ENCODE results near the gene LAMP5.

LAMP5 gene

GRCh38 chr20:9517297-9518162, 3.1 kb downstream of the LAMP5 start:
- Histone ChIP-seq H3K9me3 (replicated peaks in 1 of 2; ENCODE audit: control insufficient read depth in 2 of 2, insufficient read depth in 1 of 2, low read depth in 1 of 2, low read length in 2 of 2) (no peaks in the 10 kb centered on the region), H3K36me3 (replicated peaks in 1 of 2; ENCODE audit: control insufficient read depth in 2 of 2, insufficient read depth in 2 of 2, low read length in 2 of 2) (no peaks in the 10 kb centered on the region), H2AFZ (ENCODE audit: low read length) (no peak overlapping the region), H3K18ac (ENCODE audit: low read length) (no peak overlapping the region), H2BK5ac (ENCODE audit: low read length) (no peak overlapping the region), H2BK12ac (ENCODE audit: low read length) (no peak overlapping the region), H2BK15ac (ENCODE audit: low read length) (no peak overlapping the region), H2AK5ac (ENCODE audit: low read depth, low read length) (no peak overlapping the region), H3K14ac (ENCODE audit: low read length) (no peak overlapping the region), H3K9ac (ENCODE audit: low read depth, low read length, poor library complexity) (no peak overlapping the region), H3K79me1 (ENCODE audit: low read depth, low read length) (no peaks in the 10 kb centered on the region), H3K4ac (ENCODE audit: low read length) (no peak overlapping the region), H3K4me3 (ENCODE audit: low read length in 2 of 2) (no peak overlapping the region), H2BK120ac (ENCODE audit: low read depth, low read length) (no peak overlapping the region), H4K8ac (ENCODE audit: low read depth, low read length) (no peak overlapping the region), H3K27me3 (ENCODE audit: control insufficient read depth in 3 of 3, insufficient read depth in 3 of 3, low read depth in 1 of 3, low read length in 3 of 3) (peaks cover 0 to 95% (median 22%) of the 10 kb centered on the region in 3 experiments), H3K27ac (replicated peaks; ENCODE audit: low read length) (no peak overlapping the region), H3K4me2 (ENCODE audit: insufficient read depth, low read length, poor library complexity, severe bottlenecking) (no peak overlapping the region), H3K4me1 (ENCODE audit: control insufficient read depth in 2 of 2, insufficient read depth in 1 of 2, low read depth in 1 of 2, low read length in 2 of 2) (peaks cover 13 to 35% of the 10 kb centered on the region in 2 donors), H3K23ac (ENCODE audit: low read depth, low read length, poor library complexity) (no peak overlapping the region), H4K91ac (ENCODE audit: low read depth, low read length, poor library complexity) (no peak overlapping the region)
- WGBS, 2 donors (ENCODE audit: extremely low coverage in 2 of 2, insufficient read length in 2 of 2, insufficient replicate concordance in 1 of 2) = no CpG with 5 or more reads among the region's 8 CpGs
- no peak for DNase-seq (ENCODE audit: low spot score)

- Histone ChIP-seq H3K4me1 (ENCODE audit: control insufficient read depth in 2 of 2, insufficient read depth in 1 of 2, low read depth in 1 of 2, low read length in 2 of 2) (peaks cover 13 to 37% of the 10 kb centered on the region in 2 donors), H2BK15ac (ENCODE audit: low read length) (no peak overlapping the region), H2AFZ (ENCODE audit: low read length) (no peak overlapping the region), H2AK5ac (ENCODE audit: low read depth, low read length) (no peak overlapping the region), H3K4me3 (ENCODE audit: low read length in 2 of 2) (no peak overlapping the region), H3K4me2 (ENCODE audit: insufficient read depth, low read length, poor library complexity, severe bottlenecking) (no peak overlapping the region), H3K18ac (ENCODE audit: low read length) (no peak overlapping the region), H3K27me3 (ENCODE audit: control insufficient read depth in 3 of 3, insufficient read depth in 3 of 3, low read depth in 1 of 3, low read length in 3 of 3) (peaks cover 0 to 94% (median 22%) of the 10 kb centered on the region in 3 experiments), H3K9me3 (replicated peaks in 1 of 2; ENCODE audit: control insufficient read depth in 2 of 2, insufficient read depth in 1 of 2, low read depth in 1 of 2, low read length in 2 of 2) (no peaks in the 10 kb centered on the region), H3K4ac (ENCODE audit: low read length) (no peak overlapping the region), H2BK5ac (ENCODE audit: low read length) (no peak overlapping the region), H3K9ac (ENCODE audit: low read depth, low read length, poor library complexity) (no peak overlapping the region), H3K79me1 (ENCODE audit: low read depth, low read length) (no peaks in the 10 kb centered on the region), H4K8ac (ENCODE audit: low read depth, low read length) (no peak overlapping the region), H3K23ac (ENCODE audit: low read depth, low read length, poor library complexity) (no peak overlapping the region), H3K27ac (replicated peaks; ENCODE audit: low read length) (no peak overlapping the region), H2BK120ac (ENCODE audit: low read depth, low read length) (no peak overlapping the region), H3K14ac (ENCODE audit: low read length) (no peak overlapping the region), H3K36me3 (replicated peaks in 1 of 2; ENCODE audit: control insufficient read depth in 2 of 2, insufficient read depth in 2 of 2, low read length in 2 of 2) (no peaks in the 10 kb centered on the region), H4K91ac (ENCODE audit: low read depth, low read length, poor library complexity) (no peak overlapping the region), H2BK12ac (ENCODE audit: low read length) (no peak overlapping the region)
- WGBS, 2 donors (ENCODE audit: extremely low coverage in 2 of 2, insufficient read length in 2 of 2, insufficient replicate concordance in 1 of 2) = no CpG with 5 or more reads among the region's 8 CpGs
- DNase-seq (ENCODE audit: low spot score) = no peak
Measured at GRCh38 chr20:9518576-9519175, 4.3 kb downstream of the LAMP5 start.

GRCh38 chr20:9520086-9520485, 5.7 kb downstream of the LAMP5 start:
- no peaks in the 10 kb centered on the region for H3K36me3 ChIP-seq (replicated peaks in 1 of 2; ENCODE audit: control insufficient read depth in 2 of 2, insufficient read depth in 2 of 2, low read length in 2 of 2)
- DNase-seq (ENCODE audit: low spot score) = no peak
- H2BK12ac ChIP-seq (ENCODE audit: low read length) = no peak overlapping the region
- H2BK5ac ChIP-seq (ENCODE audit: low read length) = no peak overlapping the region
- H3K9ac ChIP-seq (ENCODE audit: low read depth, low read length, poor library complexity) = no peak overlapping the region
- H3K4me3 ChIP-seq (ENCODE audit: low read length in 2 of 2) = no peak overlapping the region
- H3K4me1 ChIP-seq (ENCODE audit: control insufficient read depth in 2 of 2, insufficient read depth in 1 of 2, low read depth in 1 of 2, low read length in 2 of 2) = peaks cover 11 to 34% of the 10 kb centered on the region in 2 donors
- H3K4me2 ChIP-seq (ENCODE audit: insufficient read depth, low read length, poor library complexity, severe bottlenecking) = no peak overlapping the region
- no peaks in the 10 kb centered on the region for H3K9me3 ChIP-seq (replicated peaks in 1 of 2; ENCODE audit: control insufficient read depth in 2 of 2, insufficient read depth in 1 of 2, low read depth in 1 of 2, low read length in 2 of 2)
- H2BK15ac ChIP-seq (ENCODE audit: low read length) = no peak overlapping the region
- no peak overlapping the region for H2AK5ac ChIP-seq (ENCODE audit: low read depth, low read length)
- no peak overlapping the region for H3K4ac ChIP-seq (ENCODE audit: low read length)
- H3K14ac ChIP-seq (ENCODE audit: low read length) = no peak overlapping the region
- H2BK120ac ChIP-seq (ENCODE audit: low read depth, low read length) = no peak overlapping the region
- H2AFZ ChIP-seq (ENCODE audit: low read length) = no peak overlapping the region
- H3K79me1 ChIP-seq (ENCODE audit: low read depth, low read length) = no peaks in the 10 kb centered on the region
- H3K27me3 ChIP-seq (ENCODE audit: control insufficient read depth in 3 of 3, insufficient read depth in 3 of 3, low read depth in 1 of 3, low read length in 3 of 3) = peaks cover 0 to 83% (median 16%) of the 10 kb centered on the region in 3 experiments
- WGBS, 2 donors (ENCODE audit: extremely low coverage in 2 of 2, insufficient read length in 2 of 2, insufficient replicate concordance in 1 of 2) = no CpG with 5 or more reads among the region's 4 CpGs
- H4K91ac ChIP-seq (ENCODE audit: low read depth, low read length, poor library complexity) = no peak overlapping the region
- H3K18ac ChIP-seq (ENCODE audit: low read length) = no peak overlapping the region
- no peak overlapping the region for H4K8ac ChIP-seq (ENCODE audit: low read depth, low read length)
- peak overlapping the region; percentile 29 for H3K27ac ChIP-seq (replicated peaks; ENCODE audit: low read length)
- no peak overlapping the region for H3K23ac ChIP-seq (ENCODE audit: low read depth, low read length, poor library complexity)

GRCh38 chr20:9523636-9524035, 9.2 kb downstream of the LAMP5 start:
- Histone ChIP-seq H3K18ac (ENCODE audit: low read length) (no peak overlapping the region), H2BK12ac (ENCODE audit: low read length) (no peak overlapping the region), H3K9me3 (replicated peaks in 1 of 2; ENCODE audit: control insufficient read depth in 2 of 2, insufficient read depth in 1 of 2, low read depth in 1 of 2, low read length in 2 of 2) (no peaks in the 10 kb centered on the region), H3K36me3 (replicated peaks in 1 of 2; ENCODE audit: control insufficient read depth in 2 of 2, insufficient read depth in 2 of 2, low read length in 2 of 2) (no peaks in the 10 kb centered on the region), H3K9ac (ENCODE audit: low read depth, low read length, poor library complexity) (no peak overlapping the region), H2BK120ac (ENCODE audit: low read depth, low read length) (no peak overlapping the region), H3K4me1 (ENCODE audit: control insufficient read depth in 2 of 2, insufficient read depth in 1 of 2, low read depth in 1 of 2, low read length in 2 of 2) (peaks cover 2 to 17% of the 10 kb centered on the region in 2 donors), H4K8ac (ENCODE audit: low read depth, low read length) (no peak overlapping the region), H3K4ac (ENCODE audit: low read length) (no peak overlapping the region), H3K23ac (ENCODE audit: low read depth, low read length, poor library complexity) (no peak overlapping the region), H3K14ac (ENCODE audit: low read length) (no peak overlapping the region), H3K4me3 (ENCODE audit: low read length in 2 of 2) (no peak overlapping the region), H4K91ac (ENCODE audit: low read depth, low read length, poor library complexity) (no peak overlapping the region), H2AK5ac (ENCODE audit: low read depth, low read length) (no peak overlapping the region), H2AFZ (ENCODE audit: low read length) (no peak overlapping the region), H3K4me2 (ENCODE audit: insufficient read depth, low read length, poor library complexity, severe bottlenecking) (no peak overlapping the region), H3K79me1 (ENCODE audit: low read depth, low read length) (no peaks in the 10 kb centered on the region), H2BK15ac (ENCODE audit: low read length) (no peak overlapping the region), H2BK5ac (ENCODE audit: low read length) (no peak overlapping the region), H3K27ac (replicated peaks; ENCODE audit: low read length) (no peak overlapping the region), H3K27me3 (ENCODE audit: control insufficient read depth in 3 of 3, insufficient read depth in 3 of 3, low read depth in 1 of 3, low read length in 3 of 3) (peaks cover 0 to 51% (median 0%) of the 10 kb centered on the region in 3 experiments)
- DNase-seq (ENCODE audit: low spot score) = no peak
- no CpG with 5 or more reads among the region's 3 CpGs for WGBS, 2 donors (ENCODE audit: extremely low coverage in 2 of 2, insufficient read length in 2 of 2, insufficient replicate concordance in 1 of 2)

Measured in neuronal stem cell (in vitro differentiated cells).